ENCODE data around the gene ARHGAP10.

The ARHGAP10 gene

DNA sequence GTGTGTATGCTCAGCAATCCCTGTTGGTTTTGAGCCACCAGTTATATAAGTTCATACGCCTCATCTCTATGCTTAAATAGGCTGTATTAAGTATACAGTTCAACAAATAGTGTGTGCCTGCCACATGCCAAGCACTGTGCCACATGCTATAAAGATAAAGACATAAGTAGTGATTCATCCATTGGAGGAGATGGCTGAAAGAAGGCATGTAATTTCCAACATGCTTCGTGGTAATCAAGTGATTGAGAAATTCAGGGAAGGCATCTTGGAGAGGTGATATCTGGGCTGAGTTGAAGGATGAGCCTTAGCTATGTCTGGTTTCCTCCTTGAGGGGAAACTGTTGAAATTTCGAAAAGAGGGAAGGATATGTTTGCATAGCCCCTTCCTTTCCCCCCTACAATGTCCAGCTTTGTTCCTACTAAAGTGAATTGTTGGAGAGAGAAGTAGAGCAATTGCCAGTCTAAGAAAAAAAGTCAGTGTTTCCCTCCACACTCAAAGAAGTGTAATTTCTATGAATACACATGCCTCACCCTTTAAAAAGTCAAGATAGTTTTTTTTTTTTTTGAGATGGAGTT, 96.5 kb downstream of the ARHGAP10 start:
- no peak for DNase-seq

DNA sequence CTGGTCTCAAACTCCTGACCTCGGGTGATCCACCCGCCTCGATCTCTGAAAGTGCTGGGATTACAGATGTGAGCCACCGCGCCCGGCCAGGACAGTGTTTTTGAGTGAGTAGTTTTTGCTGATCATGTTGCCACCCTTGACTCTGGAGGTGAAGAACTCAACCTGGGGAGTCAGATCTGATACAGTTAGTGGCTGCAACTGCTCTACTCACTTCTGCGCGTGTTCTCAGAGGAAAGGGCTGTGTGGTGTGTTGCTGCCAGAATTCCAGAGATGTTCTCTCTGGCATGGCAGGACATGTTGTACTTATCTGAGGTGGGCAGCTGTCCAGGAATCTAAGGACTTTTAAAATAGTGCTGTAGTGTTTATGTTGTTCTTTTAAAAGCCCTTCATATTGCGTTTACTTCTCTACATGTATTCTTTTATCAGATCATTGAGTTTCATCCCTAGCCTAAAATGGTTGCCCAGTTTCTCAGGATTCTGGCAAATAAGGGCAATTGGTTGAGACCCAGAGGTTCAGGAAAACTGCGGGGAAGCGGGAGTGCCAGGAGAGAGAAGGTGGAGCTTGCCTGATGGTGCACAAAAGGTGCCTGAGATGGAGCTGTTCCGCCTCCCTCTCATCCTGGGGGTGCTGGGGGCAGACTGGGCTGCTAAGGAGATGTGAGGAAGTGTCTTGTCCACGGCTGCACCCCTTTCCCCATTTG, 97.7 kb downstream of the ARHGAP10 start:
- DNase-seq, result peak; percentile 14

DNA sequence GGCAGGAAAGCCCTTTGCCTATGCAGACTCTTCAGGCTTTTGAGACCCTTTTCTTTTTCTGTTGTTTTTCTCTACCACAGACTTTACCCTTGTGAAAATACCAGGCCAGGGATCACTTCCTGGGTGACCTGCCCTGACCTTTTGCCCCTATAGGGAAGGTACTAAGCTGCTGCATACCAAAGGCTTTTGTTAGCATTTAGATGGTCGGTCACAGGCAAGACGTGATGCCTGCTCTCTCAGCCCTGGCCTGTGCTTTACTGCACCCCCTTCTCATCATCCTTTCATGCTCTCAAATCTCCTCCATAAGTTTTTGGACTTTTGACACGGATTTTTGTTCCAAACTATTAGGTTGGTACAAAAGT, 98.2 kb downstream of the ARHGAP10 start:
- no peak for DNase-seq

GRCh38 chr4:147830987-147831386, 99.1 kb downstream of the ARHGAP10 start:
- no peak for DNase-seq

DNA sequence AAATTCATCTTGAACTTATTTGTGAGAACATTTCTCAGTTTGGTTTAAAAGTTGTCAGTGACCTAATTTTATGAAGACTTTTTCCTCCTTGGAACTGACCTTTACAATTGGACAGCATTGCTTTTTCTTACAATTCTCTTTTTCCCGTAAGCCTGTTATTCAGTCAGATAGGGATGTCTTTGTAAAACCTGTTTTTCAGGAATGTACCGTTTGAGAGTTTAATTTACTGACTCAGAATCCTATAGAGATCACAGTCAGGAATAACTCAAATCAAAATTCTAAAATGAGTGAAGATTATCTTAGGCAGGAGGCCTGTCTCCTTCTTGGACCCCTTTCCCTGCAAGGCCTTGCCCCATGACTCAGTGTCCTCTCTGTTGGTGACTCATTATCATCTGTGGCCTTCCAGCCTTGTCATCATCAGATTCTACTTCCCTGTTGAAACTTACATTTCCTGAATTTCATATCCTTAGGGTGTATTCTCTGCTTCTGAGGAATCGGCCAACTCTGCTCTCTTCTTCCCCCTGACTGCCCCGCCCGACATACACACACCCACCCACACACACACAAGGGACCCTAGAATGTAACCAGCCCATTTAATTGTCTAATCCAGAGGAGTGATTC, 99.8 kb downstream of the ARHGAP10 start:
- DNase-seq, result no peak

- DNase-seq, result no peak
These were observed 101.4 kb downstream of the ARHGAP10 start for GRCh38 chr4:147833254-147833653.

GRCh38 chr4:147833741-147834140, 101.9 kb downstream of the ARHGAP10 start:
- DNase-seq, result no peak

GRCh38 chr4:147834480-147834879, 102.6 kb downstream of the ARHGAP10 start:
- no peak for DNase-seq

DNA sequence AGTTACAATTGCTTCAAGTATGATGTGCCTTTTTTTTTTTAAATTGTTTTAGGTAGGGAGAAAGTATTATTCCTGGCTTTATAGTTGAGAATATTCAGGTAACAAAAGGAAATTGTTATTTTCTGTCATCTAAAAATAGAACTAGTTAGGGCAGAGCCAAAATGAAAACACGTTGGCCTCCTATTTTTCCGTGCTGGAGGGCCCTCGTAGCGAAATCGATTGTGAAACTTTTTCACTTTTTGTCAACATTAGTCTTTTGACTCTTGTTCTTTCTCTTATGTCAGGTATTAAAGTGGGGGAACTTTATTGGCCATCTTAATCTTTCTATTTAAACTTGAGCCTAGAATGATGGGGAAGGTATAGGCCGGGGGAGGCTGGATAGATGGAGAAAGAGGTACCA, 104.9 kb downstream of the ARHGAP10 start:
- no peak for DNase-seq

- no peak for DNase-seq
These were observed 105.5 kb downstream of the ARHGAP10 start for GRCh38 chr4:147837435-147837834.

GRCh38 chr4:147837854-147838253, 106.0 kb downstream of the ARHGAP10 start:
- no peak for DNase-seq

GRCh38 chr4:147839200-147839599, 107.3 kb downstream of the ARHGAP10 start:
- DNase-seq, result no peak

GRCh38 chr4:147839663-147840062, 107.8 kb downstream of the ARHGAP10 start:
- DNase-seq, result no peak

DNA sequence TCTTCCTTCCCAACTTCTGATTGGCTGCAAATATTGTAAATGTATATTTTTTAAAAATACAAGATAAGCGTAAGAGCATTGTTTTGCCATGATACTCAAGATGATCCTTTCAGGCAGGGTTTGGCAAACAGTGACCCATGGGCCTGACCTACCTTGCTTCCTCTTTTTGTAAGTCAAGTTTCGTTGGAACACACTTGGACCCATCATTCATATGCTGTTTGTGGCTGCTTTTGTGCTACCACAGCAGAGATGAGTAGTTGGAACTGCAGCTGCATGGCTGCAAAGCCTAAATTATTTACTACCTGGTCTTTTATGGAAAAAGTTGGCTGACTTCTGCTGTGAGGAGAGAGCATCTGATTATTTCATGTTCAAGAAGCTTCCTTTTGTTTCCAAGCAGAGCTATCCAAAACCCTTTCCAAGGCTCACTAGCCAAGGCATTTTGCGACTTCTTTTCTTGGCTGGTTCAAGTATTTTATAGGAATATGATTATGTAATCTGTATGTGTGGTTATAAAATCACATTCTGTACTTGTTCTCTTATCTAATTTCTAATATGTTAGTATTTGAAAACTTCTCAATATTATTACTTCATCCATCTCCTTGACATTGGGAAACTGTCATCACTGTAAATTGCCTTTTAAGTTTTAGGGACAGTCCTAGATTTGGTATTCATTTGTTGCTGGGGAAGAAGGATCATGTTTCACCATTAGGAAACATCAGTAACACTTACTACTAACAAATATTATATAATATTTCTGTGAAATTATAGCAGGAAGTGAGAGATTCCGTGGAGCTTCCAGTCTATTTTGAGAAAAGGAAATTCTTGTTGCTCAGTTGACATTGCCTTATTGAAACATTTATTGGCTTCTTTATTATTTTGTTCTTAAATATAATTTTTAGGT, 109.2 kb downstream of the ARHGAP10 start:
- no peak for DNase-seq

DNA sequence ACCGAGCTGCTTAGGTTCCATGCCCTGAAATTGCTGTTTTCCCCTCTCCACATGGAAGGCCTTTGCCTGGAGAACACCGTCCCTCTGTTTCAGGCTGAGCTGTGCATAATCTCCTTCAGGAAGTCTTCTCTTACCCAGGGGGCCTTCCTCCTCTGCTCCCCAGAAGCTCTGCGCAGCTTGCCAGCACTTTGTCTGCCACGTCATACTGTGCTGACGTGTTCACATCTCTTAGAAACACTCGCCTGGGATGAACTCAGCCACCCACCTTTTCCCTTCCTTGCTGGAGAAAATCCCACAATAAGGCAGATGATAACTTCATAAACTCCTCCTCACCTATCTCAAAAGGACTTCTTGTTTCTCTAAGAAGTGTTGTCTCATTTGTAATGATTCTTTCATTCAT, 110.7 kb downstream of the ARHGAP10 start:
- no peak for DNase-seq

DNA sequence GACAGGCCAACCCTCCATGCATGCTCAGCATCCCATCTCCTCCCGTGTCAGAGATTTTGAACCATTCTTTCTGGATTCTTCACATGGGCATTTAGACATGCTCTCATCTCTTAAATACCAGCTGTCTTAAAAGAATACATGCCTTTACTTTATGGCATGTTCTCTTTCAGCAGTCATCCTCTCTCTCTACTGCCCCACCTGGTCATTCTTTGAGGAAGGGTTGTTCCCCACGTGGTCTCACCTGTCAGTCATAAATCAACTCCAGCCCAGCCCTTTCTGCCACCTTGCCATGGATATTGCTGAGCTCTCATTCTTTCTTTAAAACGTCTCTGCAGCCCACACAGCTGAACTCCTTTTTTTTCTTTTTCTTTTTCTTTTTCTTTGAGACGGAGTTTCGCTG, 111.3 kb downstream of the ARHGAP10 start:
- no peak for DNase-seq

DNA sequence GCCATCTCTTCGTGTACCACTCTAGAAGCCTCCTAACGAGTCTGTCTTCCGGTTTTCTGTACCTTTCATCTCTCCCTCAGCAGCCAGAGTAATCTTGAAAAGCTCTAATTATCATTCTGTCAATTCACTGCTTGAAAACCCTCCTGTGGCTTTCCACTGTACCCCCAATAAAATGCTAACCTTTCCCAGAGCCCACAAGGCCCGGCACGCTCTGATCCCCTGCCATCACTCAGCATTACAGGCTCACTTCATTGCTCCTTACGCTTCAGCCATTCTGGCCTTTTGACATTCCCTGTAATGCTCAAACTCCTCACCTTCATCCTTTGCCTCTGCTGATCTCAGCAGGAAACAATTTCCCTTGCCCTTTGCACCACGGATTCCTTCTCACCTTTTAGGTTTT, 112.9 kb downstream of the ARHGAP10 start:
- no peak for DNase-seq

- DNase-seq, result no peak
These were observed 114.6 kb downstream of the ARHGAP10 start for GRCh38 chr4:147846318-147847155.

GRCh38 chr4:147847751-147848590, 116.1 kb downstream of the ARHGAP10 start:
- no peak for DNase-seq

DNA sequence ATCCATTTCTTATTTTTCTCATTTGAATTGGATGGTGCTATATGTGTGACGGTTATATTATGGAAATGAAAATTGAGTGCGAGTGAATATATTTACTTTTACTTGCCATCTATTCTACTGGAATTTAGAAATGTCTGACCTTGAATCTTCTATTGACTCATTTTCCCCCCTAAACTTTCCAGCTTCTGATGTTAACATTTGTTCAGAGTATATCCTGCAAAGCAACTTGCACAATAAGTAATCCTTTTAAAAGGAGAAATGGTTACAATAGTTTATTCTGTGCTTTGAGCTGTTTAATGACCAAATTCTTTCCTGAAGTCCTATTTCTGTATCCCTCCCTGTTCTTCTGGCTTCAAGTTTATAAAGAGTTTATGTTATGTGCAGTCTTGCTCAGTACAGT, 116.7 kb downstream of the ARHGAP10 start:
- DNase-seq, result no peak

DNA sequence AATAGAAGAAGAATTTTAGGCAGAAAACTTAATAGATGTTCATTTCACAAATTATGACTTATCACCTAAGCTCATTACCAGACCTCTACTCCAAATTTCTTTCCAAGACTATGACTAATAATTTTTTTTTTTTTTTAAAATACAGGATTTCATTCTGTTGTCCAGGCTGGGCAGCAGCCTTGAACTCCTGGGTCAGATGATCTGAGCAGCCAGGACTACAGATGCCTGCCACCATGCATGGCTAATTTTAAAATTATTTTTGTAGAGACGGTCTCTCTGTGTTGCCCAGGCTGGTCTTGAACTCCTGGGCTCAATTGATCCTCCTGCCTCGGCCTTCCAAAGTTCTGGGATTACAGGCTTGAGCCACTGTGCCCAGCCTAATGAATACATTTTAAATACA, 119.2 kb downstream of the ARHGAP10 start:
- no peak for DNase-seq

- no peak for DNase-seq
These were observed 121.8 kb downstream of the ARHGAP10 start for GRCh38 chr4:147853706-147854105.

Data from NCI-H446 treated with DMSO at 0.1 percent for 48 hours (cell line).